Lung (tissue), 12 donors: ENCODE results near the gene ROMO1. TPM values are rescaled to one million over a fixed set of nuclear protein-coding genes. Genes with fewer than 3 reads are reported as not detected.
A peak's percentile ranks its signal among the peaks of the same experiment; 100 is the strongest.

Source experiments
- ATAC-seq: fragments of 200-7000 bp; cut with Tn5 transposase; one replicate; pipeline ENCODE4 v1.9.1; 2020; ENCODE audit warnings: moderate number of reproducible peaks; ENCODE audit not compliant: insufficient read depth, low FRiP score
- DNase-seq, 3 donors: peaks; one replicate each; pipeline ENCODE4 v3.0.0-alpha.2; 2013 to 2017
- H3K27ac ChIP-seq, 2 donors: one replicate each; pipeline ENCODE4 v1.5.1; 2013; ENCODE audit warnings: mild to moderate bottlenecking in 2 of 2, moderate library complexity in 2 of 2, control low read depth in 1 of 2, inconsistent platforms in 1 of 2, low read depth in 1 of 2, low read length in 1 of 2
- H3K27me3 ChIP-seq, 3 donors: one replicate each; pipeline ENCODE4 v1.5.1; 2013; ENCODE audit warnings: low read length in 2 of 3; ENCODE audit not compliant: control insufficient read depth in 3 of 3, insufficient read depth in 3 of 3
- H3K36me3 ChIP-seq, 4 donors: one replicate each; pipeline ENCODE4 v1.5.1; 2013; ENCODE audit warnings: low read length in 4 of 4, mild to moderate bottlenecking in 1 of 4, moderate library complexity in 1 of 4; ENCODE audit not compliant: control insufficient read depth in 4 of 4, insufficient read depth in 4 of 4
- H3K4me1 ChIP-seq, 5 donors: one replicate each; pipeline ENCODE4 v1.5.1; 2013; ENCODE audit warnings: low read length in 5 of 5, mild to moderate bottlenecking in 2 of 5, moderate library complexity in 1 of 5; ENCODE audit not compliant: control insufficient read depth in 5 of 5, insufficient read depth in 5 of 5
- H3K4me3 ChIP-seq: one replicate; pipeline ENCODE4 v1.5.1; 2013; ENCODE audit warnings: mild to moderate bottlenecking, control low read depth, moderate library complexity
- H3K9ac ChIP-seq, 2 donors: one replicate each; pipeline ENCODE4 v1.5.1; 2013; ENCODE audit warnings: low read length in 2 of 2, control low read depth in 1 of 2; ENCODE audit not compliant: insufficient read depth in 1 of 2
- H3K9me3 ChIP-seq, 4 donors: one replicate each; pipeline ENCODE4 v1.5.1; 2013; ENCODE audit warnings: low read length in 3 of 4, mild to moderate bottlenecking in 1 of 4, moderate library complexity in 1 of 4; ENCODE audit not compliant: control insufficient read depth in 4 of 4, insufficient read depth in 3 of 4
- CTCF ChIP-seq: IDR thresholded peaks from 2 replicates; pipeline ENCODE4 v1.5.1; 2012; ENCODE audit warnings: mild to moderate bottlenecking; ENCODE audit errors: control extremely low read depth, extremely low read depth
- WGBS, 2 donors: extraction: QIAGEN DNeasy Blood & Tissue Kit; methylation state at CpG; one replicate each; pipeline ENCODE4 v1.1.7; 2013; 5-methylcytosine and 5-hydroxymethylcytosine counted together
- polyA plus RNA-seq, 2 donors: library from polyadenylated mRNA; stranded (reverse); fragments of 200-250 nt; gene quantifications; one replicate each; pipeline ENCODE4 v1.2.1, GENCODE V29; 2013
- total RNA-seq, 2 donors: library from RNA; depleted of rRNA in 1 of 2; stranded (reverse); fragments of >200 nt in 1 of 2; gene quantifications; one replicate each; pipeline ENCODE4 v1.2.1, GENCODE V29; 2014 to 2021
- donor health status: control.
- donor health status: control.
- donor health status: Bipolar disorder and iron deficiency.
- donor health status: healthy.
- donor health status: DM: yes; HTN: yes; CAD: no.

The ROMO1 gene
- total and polyA plus RNA-seq, 4 donors = 98.6 to 501 (median 272) TPM

DNA sequence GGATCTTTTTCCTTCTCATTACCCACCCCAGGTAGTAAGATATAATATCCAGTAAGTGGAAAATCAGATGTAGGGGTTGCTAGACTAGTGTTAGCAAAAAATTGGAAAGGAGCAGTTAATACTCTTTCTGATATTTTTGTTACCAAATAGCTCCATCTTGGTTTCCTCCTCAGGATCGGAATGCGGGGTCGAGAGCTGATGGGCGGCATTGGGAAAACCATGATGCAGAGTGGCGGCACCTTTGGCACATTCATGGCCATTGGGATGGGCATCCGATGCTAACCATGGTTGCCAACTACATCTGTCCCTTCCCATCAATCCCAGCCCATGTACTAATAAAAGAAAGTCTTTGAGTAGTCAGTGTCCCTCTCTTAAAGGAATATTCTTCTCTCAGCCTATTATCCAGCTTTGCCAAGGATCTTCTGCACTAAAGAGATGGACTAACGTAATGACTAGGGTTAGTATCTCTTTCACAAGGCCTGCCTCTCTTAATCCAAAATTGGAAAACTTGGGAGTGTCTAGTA, 1.5 kb downstream of the ROMO1 start:
- H3K4me1 ChIP-seq = peaks cover 0 to 16% (median 3%) of the 10 kb centered on the region in 5 donors
- ATAC-seq (no peak), DNase-seq (no peak)
- H3K9ac ChIP-seq = no peak overlapping the region
- no peak overlapping the region for H3K27ac ChIP-seq
- peaks cover 9 to 32% (median 20%) of the 10 kb centered on the region in 4 donors for H3K36me3 ChIP-seq
- TF ChIP-seq CTCF = no peak
- no peaks in the 10 kb centered on the region for H3K27me3 ChIP-seq
- 92 to 95% methylated on average over 7 of the region's 7 CpGs for WGBS, 2 donors
- H3K4me3 ChIP-seq = no peak overlapping the region
- H3K9me3 ChIP-seq = no peaks in the 10 kb centered on the region

GRCh38 chr20:35702051-35702823, 3.0 kb downstream of the ROMO1 start:
- Histone ChIP-seq H3K9ac (no peak overlapping the region), H3K4me3 (no peak overlapping the region), H3K27ac (no peak overlapping the region), H3K27me3 (no peaks in the 10 kb centered on the region), H3K4me1 (peaks cover 0 to 16% (median 3%) of the 10 kb centered on the region in 5 donors), H3K9me3 (no peaks in the 10 kb centered on the region), H3K36me3 (peaks cover 16 to 42% (median 28%) of the 10 kb centered on the region in 4 donors)
- no peak for TF ChIP-seq CTCF
- ATAC-seq (no peak), DNase-seq (peak in 2 of 3 donors; percentile 19 to 26)
- 81 to 85% methylated on average over 12 of the region's 12 CpGs for WGBS, 2 donors

- Histone ChIP-seq H3K4me1 (peaks cover 0 to 11% (median 3%) of the 10 kb centered on the region in 5 donors), H3K27me3 (no peaks in the 10 kb centered on the region), H3K4me3 (no peak overlapping the region), H3K36me3 (peaks cover 16 to 42% (median 30%) of the 10 kb centered on the region in 4 donors), H3K9ac (no peak overlapping the region), H3K9me3 (no peaks in the 10 kb centered on the region), H3K27ac (no peak overlapping the region)
- no peak for ATAC-seq
- no peak for DNase-seq
- no peak for TF ChIP-seq CTCF
- 67 to 76% methylated on average over 4 of the region's 4 CpGs for WGBS, 2 donors
Observed at GRCh38 chr20:35702824-35703695, 3.9 kb downstream of the ROMO1 start.
